Activated T-cell treated with anti-CD3 and anti-CD28 coated beads, Interleukin-2, amount 50 U/mL, for 72 hours (primary cell): ENCODE results near the gene NUP210L. TPM values are rescaled to one million over a fixed set of nuclear protein-coding genes. Genes with fewer than 3 reads are reported as not detected.
"Not testable (repeated sequence)": the region's sequence is repeated elsewhere in the genome, so short reads cannot be mapped to it uniquely, and the experiment has no call there.

Experiments
- ATAC-seq, 2 donors: fragments of 150-1000 bp; cut with Tn5 transposase; replicated peaks in 1 of 2; 2 replicates each; pipeline ENCODE4 v1.10.0; 2021; ENCODE audit warnings: moderate library complexity in 2 of 2, mild to moderate bottlenecking in 1 of 2
- DNase-seq, 2 donors: peaks; one replicate each; pipeline ENCODE4 v3.0.0; 2021 to 2022; ENCODE audit warnings: mixed read lengths in 1 of 2
- H3K27ac Mint-ChIP-seq: one replicate; pipeline ENCODE4 v1.8.0; 2022; ENCODE audit warnings: mild to moderate bottlenecking, moderate library complexity, mixed read lengths
- H3K27me3 Mint-ChIP-seq: one replicate; pipeline ENCODE4 v1.8.0; 2022; ENCODE audit warnings: low read depth, mixed read lengths
- H3K36me3 Mint-ChIP-seq, 2 donors: one replicate each; pipeline ENCODE4 v1.8.0; 2022; ENCODE audit warnings: mixed read lengths in 2 of 2, mild to moderate bottlenecking in 1 of 2; ENCODE audit not compliant: insufficient read depth in 2 of 2
- H3K4me1 Mint-ChIP-seq: one replicate; pipeline ENCODE4 v1.8.0; 2022; ENCODE audit warnings: low read depth, mixed read lengths
- H3K4me3 Mint-ChIP-seq, 2 donors: one replicate each; pipeline ENCODE4 v1.8.0; 2022; ENCODE audit warnings: mild to moderate bottlenecking in 2 of 2, mixed read lengths in 2 of 2, moderate library complexity in 2 of 2
- H3K9me3 Mint-ChIP-seq, 2 donors: one replicate each; pipeline ENCODE4 v1.8.0; 2022; ENCODE audit warnings: mixed read lengths in 2 of 2
- total RNA-seq, 2 donors: library from RNA; stranded (reverse); gene quantifications; one replicate each; pipeline ENCODE4 v1.2.3, GENCODE V29; 2022

Gene NUP210L
- total RNA-seq, 2 donors from 2014 or later = 0.07 to 0.14 TPM

GRCh38 chr1:154062309-154062708 lies 92.6 kb downstream of the NUP210L start:
- Mint-ChIP-seq H3K27ac (no peak overlapping the region), H3K27me3 (peaks cover 10% of the 10 kb centered on the region), H3K4me1 (peaks cover 5% of the 10 kb centered on the region), H3K36me3 (peaks cover 0 to under 1% of the 10 kb centered on the region in 2 donors), H3K4me3 (no peak overlapping the region), H3K9me3 (peaks cover 0 to 2% of the 10 kb centered on the region in 2 donors)
- DNase-seq = no peak
- ATAC-seq = no peak

- not testable (repeated sequence) for H3K9me3 Mint-ChIP-seq, H3K4me3 Mint-ChIP-seq, H3K36me3 Mint-ChIP-seq, H3K27me3 Mint-ChIP-seq, ATAC-seq, DNase-seq, H3K4me1 Mint-ChIP-seq, H3K27ac Mint-ChIP-seq
Observed at GRCh38 chr1:154047436-154047835, 107.4 kb downstream of the NUP210L start.

DNA sequence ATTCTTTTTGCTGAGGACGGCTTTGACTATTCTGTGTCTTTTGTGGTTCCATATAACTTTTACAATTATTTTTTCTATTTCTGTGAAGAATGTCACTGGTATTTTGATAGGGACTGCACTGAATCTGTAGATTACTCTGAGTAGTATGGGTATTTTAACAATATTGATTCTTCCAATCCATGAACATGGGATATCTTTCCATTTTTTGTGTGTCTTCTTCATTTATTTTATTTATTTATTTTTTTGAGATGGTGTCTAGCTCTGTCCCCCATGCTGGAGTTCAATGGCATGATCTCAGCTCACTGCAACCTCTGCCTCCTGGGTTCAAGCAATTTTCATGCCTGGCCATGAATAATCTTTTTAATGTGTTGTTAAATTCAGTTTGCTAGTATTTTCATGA lies 121.2 kb downstream of the NUP210L start:
- not testable (repeated sequence) for H3K36me3 Mint-ChIP-seq, H3K27me3 Mint-ChIP-seq, ATAC-seq, H3K4me1 Mint-ChIP-seq, H3K27ac Mint-ChIP-seq, H3K9me3 Mint-ChIP-seq, DNase-seq, H3K4me3 Mint-ChIP-seq

GRCh38 chr1:154019940-154020339 lies 134.9 kb downstream of the NUP210L start:
- Mint-ChIP-seq H3K4me1 (no peaks in the 10 kb centered on the region), H3K27ac (no peak overlapping the region), H3K9me3 (no peaks in the 10 kb centered on the region), H3K27me3 (no peaks in the 10 kb centered on the region), H3K4me3 (no peak overlapping the region), H3K36me3 (no peaks in the 10 kb centered on the region)
- DNase-seq (no peak), ATAC-seq (no peak)

DNA sequence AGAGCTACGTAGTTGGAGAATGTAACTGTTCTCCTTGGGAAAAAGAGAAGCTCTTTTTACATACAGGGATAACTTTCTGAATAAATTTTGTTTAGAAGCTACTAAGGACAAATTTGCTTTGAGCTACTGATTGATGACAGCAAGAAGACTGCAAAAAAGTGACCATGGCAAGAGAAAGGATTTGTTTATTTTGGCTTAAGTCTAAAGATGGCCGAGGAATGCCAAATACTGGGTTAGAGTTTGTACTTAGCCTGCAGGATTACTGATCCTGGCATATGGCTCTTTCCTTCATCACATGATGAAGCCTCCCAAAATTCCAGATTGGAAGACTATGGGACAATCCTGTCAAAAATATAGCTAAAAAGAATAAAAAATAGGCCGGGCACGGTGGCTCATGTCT lies 135.6 kb downstream of the NUP210L start:
- no peak for DNase-seq
- Mint-ChIP-seq H3K27me3 (no peaks in the 10 kb centered on the region), H3K27ac (no peak overlapping the region), H3K9me3 (no peaks in the 10 kb centered on the region), H3K4me3 (no peak overlapping the region), H3K36me3 (no peaks in the 10 kb centered on the region), H3K4me1 (no peaks in the 10 kb centered on the region)
- no peak for ATAC-seq

GRCh38 chr1:154014154-154014907 lies 140.5 kb downstream of the NUP210L start:
- Mint-ChIP-seq H3K27me3 (no peaks in the 10 kb centered on the region), H3K36me3 (no peaks in the 10 kb centered on the region), H3K4me1 (no peaks in the 10 kb centered on the region), H3K27ac (no peak overlapping the region), H3K9me3 (no peaks in the 10 kb centered on the region), H3K4me3 (no peak overlapping the region)
- ATAC-seq (peak; percentile 32 to 48), DNase-seq (no peak)

- H3K36me3 Mint-ChIP-seq, H3K9me3 Mint-ChIP-seq, H3K4me3 Mint-ChIP-seq, ATAC-seq, H3K27ac Mint-ChIP-seq, H3K4me1 Mint-ChIP-seq, DNase-seq, H3K27me3 Mint-ChIP-seq: not testable (repeated sequence)
Observed at GRCh38 chr1:154012543-154012942, 142.3 kb downstream of the NUP210L start.

GRCh38 chr1:154012129-154012528 lies 142.7 kb downstream of the NUP210L start:
- Mint-ChIP-seq H3K27me3 (no peaks in the 10 kb centered on the region), H3K4me3 (no peak overlapping the region), H3K27ac (no peak overlapping the region), H3K9me3 (no peaks in the 10 kb centered on the region), H3K36me3 (no peaks in the 10 kb centered on the region), H3K4me1 (no peaks in the 10 kb centered on the region)
- ATAC-seq (no peak), DNase-seq (no peak)

- ATAC-seq (no peak), DNase-seq (no peak)
- no peaks in the 10 kb centered on the region for H3K4me1 Mint-ChIP-seq
- no peak overlapping the region for H3K4me3 Mint-ChIP-seq
- no peaks in the 10 kb centered on the region for H3K27me3 Mint-ChIP-seq
- no peaks in the 10 kb centered on the region for H3K9me3 Mint-ChIP-seq
- H3K36me3 Mint-ChIP-seq = no peaks in the 10 kb centered on the region
- H3K27ac Mint-ChIP-seq = no peak overlapping the region
Observed at GRCh38 chr1:154006136-154006535, 148.7 kb downstream of the NUP210L start.

- no peak overlapping the region for H3K4me3 Mint-ChIP-seq
- no peaks in the 10 kb centered on the region for H3K27me3 Mint-ChIP-seq
- no peaks in the 10 kb centered on the region for H3K9me3 Mint-ChIP-seq
- DNase-seq (no peak), ATAC-seq (peak in 1 of 2 donors; percentile 25)
- peaks cover 4% of the 10 kb centered on the region in 2 donors for H3K36me3 Mint-ChIP-seq
- H3K27ac Mint-ChIP-seq = no peak overlapping the region
- no peaks in the 10 kb centered on the region for H3K4me1 Mint-ChIP-seq
Observed at GRCh38 chr1:154000420-154000819, 154.5 kb downstream of the NUP210L start.

GRCh38 chr1:153996882-153997281 lies 158.0 kb downstream of the NUP210L start:
- H3K4me3 Mint-ChIP-seq = not testable (repeated sequence)

GRCh38 chr1:153995640-153996039 lies 159.2 kb downstream of the NUP210L start:
- H3K27ac Mint-ChIP-seq = peak overlapping the region; percentile 86
- ATAC-seq = no peak
- H3K4me1 Mint-ChIP-seq = peaks cover 33% of the 10 kb centered on the region
- H3K36me3 Mint-ChIP-seq = peaks cover 26 to 45% of the 10 kb centered on the region in 2 donors
- no peak for DNase-seq
- H3K27me3 Mint-ChIP-seq = no peaks in the 10 kb centered on the region
- H3K9me3 Mint-ChIP-seq = no peaks in the 10 kb centered on the region
- H3K4me3 Mint-ChIP-seq = peak overlapping the region in 1 of 2 donors; percentile 29

More at GRCh38 chr1:153996882-153997281, 158.0 kb downstream of the NUP210L start:
- not testable (repeated sequence) for H3K27me3 Mint-ChIP-seq, DNase-seq, H3K9me3 Mint-ChIP-seq
- peak in 1 of 2 donors; percentile 3 for ATAC-seq
- H3K36me3 Mint-ChIP-seq = peaks cover 14 to 33% of the 10 kb centered on the region in 2 donors
- peak overlapping the region; percentile 60 for H3K27ac Mint-ChIP-seq
- peaks cover 24% of the 10 kb centered on the region for H3K4me1 Mint-ChIP-seq

- Mint-ChIP-seq H3K27ac (peak overlapping the region; percentile 86), H3K4me1 (peaks cover 37% of the 10 kb centered on the region), H3K4me3 (peak overlapping the region in 1 of 2 donors; percentile 29), H3K27me3 (no peaks in the 10 kb centered on the region), H3K36me3 (peaks cover 28 to 48% of the 10 kb centered on the region in 2 donors), H3K9me3 (no peaks in the 10 kb centered on the region)
- no peak for DNase-seq
- ATAC-seq = no peak
Observed at GRCh38 chr1:153995202-153995601, 159.7 kb downstream of the NUP210L start.

- Mint-ChIP-seq H3K4me3 (peak overlapping the region; percentile 90 to 100), H3K27me3 (no peaks in the 10 kb centered on the region), H3K36me3 (peaks cover 28 to 48% of the 10 kb centered on the region in 2 donors), H3K27ac (peak overlapping the region; percentile 99), H3K9me3 (peaks cover 0 to 1% of the 10 kb centered on the region in 2 donors), H3K4me1 (peaks cover 52% of the 10 kb centered on the region)
- ATAC-seq = no peak
- no peak for DNase-seq
Observed at GRCh38 chr1:153991806-153992205, 163.1 kb downstream of the NUP210L start.
